ENCODE data around the gene ENTPD8. TPM values are rescaled to one million over a fixed set of nuclear protein-coding genes. Genes with fewer than 3 reads are reported as not detected.

The ENTPD8 gene
- total and polyA plus RNA-seq, 2 of the 13 experiments (the other 11 are each of a cell fraction or from before 2014, with no cell fraction given), result 0.26 to 0.44 TPM

- TF ChIP-seq PRDM4 (CRISPR knock-in tag; IDR thresholded peaks at IDR 0.05; ENCODE audit: borderline replicate concordance), result no peak
- no peak for TF ChIP-seq RARG (CRISPR knock-in tag; IDR thresholded peaks at IDR 0.05; ENCODE audit: low read depth)
- peak; percentile 33; the same call in 1 of the 2 replicates for TF ChIP-seq SAP130 (CRISPR knock-in tag; IDR thresholded peaks at IDR 0.05; ENCODE audit: low read depth)
- no peak for TF ChIP-seq TCF7L2 (IDR thresholded peaks at IDR 0.05; ENCODE audit: low read depth, low read length)
- 0 out of 2 replicates have a peak, but pooled peaks have one; percentile 53 for TF ChIP-seq ZSCAN21 (CRISPR knock-in tag; IDR thresholded peaks at IDR 0.05; ENCODE audit: borderline replicate concordance)
- no peak for TF ChIP-seq GTF2F1 (IDR thresholded peaks at IDR 0.05; ENCODE audit: low read length)
- TF ChIP-seq NONO (IDR thresholded peaks at IDR 0.05), result no peak
- TF ChIP-seq NONO (CRISPR knock-in tag; conservative IDR thresholded peaks at IDR 0.05), result 0 out of 2 replicates have a peak, but pooled peaks have one; percentile 9
- no peak for TF ChIP-seq CHD2 (IDR thresholded peaks at IDR 0.05; ENCODE audit: low read depth, low read length)
- TF ChIP-seq EZH2 (conservative IDR thresholded peaks at IDR 0.05; ENCODE audit: low read depth, low read length), result no peak
- TF ChIP-seq NFKB2 (CRISPR knock-in tag; IDR thresholded peaks at IDR 0.05; ENCODE audit: borderline replicate concordance), result no peak
- TF ChIP-seq NR0B2 (CRISPR knock-in tag; IDR thresholded peaks at IDR 0.05), result no peak
- no peak for TF ChIP-seq ISL2 (CRISPR knock-in tag; IDR thresholded peaks at IDR 0.05)
- no peak for TF ChIP-seq FOXP1 (IDR thresholded peaks at IDR 0.05)
- TF ChIP-seq FOXP1 (CRISPR knock-in tag; IDR thresholded peaks at IDR 0.05), result no peak
- TF ChIP-seq SOX6 (IDR thresholded peaks at IDR 0.05), result no peak
- no peak for TF ChIP-seq SOX6 (CRISPR knock-in tag; IDR thresholded peaks at IDR 0.05)
- no peak for TF ChIP-seq ZNF7 (CRISPR knock-in tag; IDR thresholded peaks at IDR 0.05)
- TF ChIP-seq ETV6 (CRISPR knock-in tag; conservative IDR thresholded peaks at IDR 0.05), result no peak
- no peak for TF ChIP-seq HMGA1 (CRISPR knock-in tag; conservative IDR thresholded peaks at IDR 0.05)
- TF ChIP-seq MIER3 (CRISPR knock-in tag; IDR thresholded peaks at IDR 0.05; ENCODE audit: borderline replicate concordance), result no peak
- no peak for TF ChIP-seq NPAS2 (CRISPR knock-in tag; IDR thresholded peaks at IDR 0.05; ENCODE audit: borderline replicate concordance)
- no peak for TF ChIP-seq ZNF563 (CRISPR knock-in tag; IDR thresholded peaks at IDR 0.05)
- no peak for TF ChIP-seq ETS1 (CRISPR knock-in tag; IDR thresholded peaks at IDR 0.05)
- TF ChIP-seq ATF3 (CRISPR knock-in tag; IDR thresholded peaks at IDR 0.05), result peak; percentile 75
- TF ChIP-seq TEF (CRISPR knock-in tag; IDR thresholded peaks at IDR 0.05), result no peak
- TF ChIP-seq ZFX (CRISPR knock-in tag; IDR thresholded peaks at IDR 0.05; ENCODE audit: low read depth), result 0 out of 2 replicates have a peak, but pooled peaks have one; percentile 47
- TF ChIP-seq FOXM1 (CRISPR knock-in tag; IDR thresholded peaks at IDR 0.05), result no peak
- peak; percentile 39; the same call in 1 of the 2 replicates for TF ChIP-seq SP5 (CRISPR knock-in tag; IDR thresholded peaks at IDR 0.05; ENCODE audit: borderline replicate concordance, low read depth)
These were observed 5.0 kb downstream of the ENTPD8 start (continued) for GRCh38 chr9:137435980-137436760.
